ENCODE results near the gene ALKBH6. TPM values are rescaled to one million over a fixed set of nuclear protein-coding genes. Genes with fewer than 3 reads are reported as not detected.

The ALKBH6 gene
- 8.4 and 8.9 TPM in 2 replicates for total RNA-seq

GRCh38 chr19:36014012-36014924 is at the start of gene ALKBH6:
TSS of gene ALKBH6 (minus strand) at chr19:36014213. CDS start at chr19:36013397, 816 bp downstream.

DNA sequence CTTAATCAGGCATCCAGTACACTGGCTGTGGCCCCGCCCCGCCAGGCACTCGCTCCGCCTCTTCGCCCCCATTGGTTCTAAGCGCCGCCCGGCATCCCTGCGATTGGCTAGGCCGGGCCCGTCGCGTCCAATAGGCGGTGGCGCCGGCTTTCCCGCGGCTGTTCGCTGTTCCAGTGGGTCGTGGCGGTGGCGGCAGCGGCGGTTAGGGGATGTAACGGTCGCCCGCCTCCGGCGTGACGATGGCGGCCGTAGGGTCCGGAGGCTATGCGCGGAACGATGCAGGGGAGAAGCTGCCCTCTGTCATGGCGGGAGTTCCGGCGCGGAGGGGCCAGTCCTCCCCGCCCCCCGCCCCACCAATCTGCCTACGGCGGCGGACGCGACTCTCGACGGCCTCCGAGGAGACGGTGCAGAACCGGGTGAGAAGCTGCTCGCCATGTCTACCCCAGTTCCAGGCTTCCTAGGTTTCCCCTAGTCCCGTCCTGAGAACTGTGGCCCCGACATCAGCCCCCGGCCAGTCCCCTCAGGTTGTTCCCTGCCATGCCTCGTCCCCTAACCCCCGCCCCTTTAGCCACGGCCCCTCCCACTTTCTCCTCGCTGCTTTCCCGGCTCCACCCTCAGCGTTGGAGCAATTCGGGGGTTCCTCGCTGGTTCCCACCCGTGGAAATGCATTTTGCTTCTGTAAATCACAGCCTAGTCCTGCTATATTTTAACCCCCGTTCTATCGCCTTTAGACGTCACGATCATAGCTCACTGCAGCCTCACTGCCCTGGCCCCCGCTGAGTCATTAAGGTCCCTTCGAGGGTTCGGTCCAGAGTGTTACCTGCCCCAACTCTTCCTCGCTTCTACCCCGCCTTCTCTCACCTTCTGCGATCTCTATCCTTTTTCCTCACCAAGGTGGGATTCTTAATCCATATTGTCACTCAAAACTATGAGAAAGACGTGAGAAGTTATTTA is 41.0 kb upstream of the ALKBH6 start, which contains the start of gene WDR62:
WDR62 (plus strand) TSS at position 165 of the 954 bp plus-strand sequence; CDS start at position 240, 75 bp downstream.

GRCh38 chr19:36054119-36054732 is 40.2 kb upstream of the ALKBH6 start, which contains the start of gene THAP8:
TSS of gene THAP8 (minus strand) at chr19:36054285. CDS start at chr19:36054217, 68 bp downstream.

GRCh38 chr19:36032251-36033104 is 18.5 kb upstream of the ALKBH6 start, which contains the start of gene CLIP3:
TSS of gene CLIP3 (minus strand) at chr19:36032873. CDS start at chr19:36032357, 516 bp downstream.

GRCh38 chr19:36008336-36008978 is 5.6 kb downstream of the ALKBH6 start, which contains the start of gene SYNE4:
TSS of gene SYNE4 (minus strand) at chr19:36008813. CDS start at chr19:36008681, 132 bp downstream.

GRCh38 chr19:35995048-35995993 is 18.7 kb downstream of the ALKBH6 start, which contains the start of gene SDHAF1:
TSS of gene SDHAF1 (plus strand) at chr19:35995188. CDS start at chr19:35995275, 87 bp downstream.

Other genes starting within 250 kb of the ALKBH6 start
- gene ARHGAP33, start 238.6 kb downstream of the ALKBH6 start, total RNA-seq: 1.3 and 1.4 TPM in 2 replicates
- not detected in 2 replicates for gene PRODH2, start 201.4 kb downstream of the ALKBH6 start, total RNA-seq
- gene NPHS1, start 161.7 kb downstream of the ALKBH6 start, total RNA-seq: not detected in 2 replicates
- under 0.01 TPM in 1 of 2 replicates, not detected in the other for gene KIRREL2, start 157.3 kb downstream of the ALKBH6 start, total RNA-seq
- gene APLP1, start 145.6 kb downstream of the ALKBH6 start, total RNA-seq: 3.4 TPM in 2 replicates
- 2.8 and 3.2 TPM in 2 replicates for gene NFKBID, start 113.7 kb downstream of the ALKBH6 start, total RNA-seq
- 0.47 TPM in 1 of 2 replicates, not detected in the other for gene HCST, start 111.7 kb downstream of the ALKBH6 start, total RNA-seq
- not detected in 2 replicates for gene TYROBP, start 105.9 kb downstream of the ALKBH6 start, total RNA-seq
- gene LRFN3, start 77.8 kb downstream of the ALKBH6 start, total RNA-seq: 1.5 and 2.8 TPM in 2 replicates
- gene SDHAF1, start 19.0 kb downstream of the ALKBH6 start, total RNA-seq: 8.3 and 9.0 TPM in 2 replicates
- not detected in 2 replicates for gene SYNE4, start 5.4 kb downstream of the ALKBH6 start, total RNA-seq
- 4.7 and 5.9 TPM in 2 replicates for gene CLIP3, start 18.7 kb upstream of the ALKBH6 start, total RNA-seq
- 0.72 and 1.1 TPM in 2 replicates for gene THAP8, start 40.1 kb upstream of the ALKBH6 start, total RNA-seq
- gene WDR62, start 40.7 kb upstream of the ALKBH6 start, total RNA-seq: 2.4 and 3.9 TPM in 2 replicates
- not detected in 2 replicates for gene OVOL3, start 96.9 kb upstream of the ALKBH6 start, total RNA-seq
- gene POLR2I, start 100.7 kb upstream of the ALKBH6 start, total RNA-seq: 97.7 and 150 TPM in 2 replicates
- gene TBCB, start 101.3 kb upstream of the ALKBH6 start, total RNA-seq: 184 and 230 TPM in 2 replicates
- gene CAPNS1, start 125.9 kb upstream of the ALKBH6 start, total RNA-seq: 396 and 403 TPM in 2 replicates
- gene COX7A1, start 138.2 kb upstream of the ALKBH6 start, total RNA-seq: 4.4 and 15.4 TPM in 2 replicates
- 4.2 and 6.6 TPM in 2 replicates for gene ZNF565, start 200.5 kb upstream of the ALKBH6 start, total RNA-seq
- gene ZNF146, start 200.9 kb upstream of the ALKBH6 start, total RNA-seq: 108 and 117 TPM in 2 replicates

All from endothelial cell of coronary artery (primary cell).